Activated naive CD8-positive, alpha-beta T cell treated with anti-CD3 and anti-CD28 coated beads, Interleukin-2, amount 50 U/mL, for 24 hours (primary cell): ENCODE results near the gene FBXL22.

ENCODE experiments used
- ATAC-seq: fragments of 150-1000 bp; cut with Tn5 transposase; one replicate; pipeline ENCODE4 v1.10.0; 2021
- DNase-seq: peaks from one replicate; pipeline ENCODE4 v3.0.0; 2021
- H3K27ac Mint-ChIP-seq: one replicate; pipeline ENCODE4 v1.8.0; 2021; ENCODE audit warnings: mild to moderate bottlenecking, mixed read lengths
- H3K27me3 Mint-ChIP-seq: one replicate; pipeline ENCODE4 v1.8.0; 2021; ENCODE audit warnings: mixed read lengths
- H3K36me3 Mint-ChIP-seq: one replicate; pipeline ENCODE4 v1.8.0; 2021; ENCODE audit warnings: low read depth, mixed read lengths
- H3K4me1 Mint-ChIP-seq: one replicate; pipeline ENCODE4 v1.8.0; 2021; ENCODE audit warnings: mixed read lengths
- H3K4me3 Mint-ChIP-seq: one replicate; pipeline ENCODE4 v1.8.0; 2021; ENCODE audit warnings: mild to moderate bottlenecking, moderate library complexity, mixed read lengths
- H3K9me3 Mint-ChIP-seq: one replicate; pipeline ENCODE4 v1.8.0; 2021; ENCODE audit warnings: mixed read lengths

FBXL22 gene

GRCh38 chr15:63576441-63576840 lies 20.7 kb upstream of the FBXL22 start:
- H3K36me3 Mint-ChIP-seq, result peaks cover 37% of the 10 kb centered on the region
- peak overlapping the region; percentile 44 for H3K27ac Mint-ChIP-seq
- H3K4me1 Mint-ChIP-seq, result peaks cover 8% of the 10 kb centered on the region
- H3K27me3 Mint-ChIP-seq, result no peaks in the 10 kb centered on the region
- no peak for DNase-seq
- no peak for ATAC-seq
- H3K9me3 Mint-ChIP-seq, result no peaks in the 10 kb centered on the region
- H3K4me3 Mint-ChIP-seq, result no peak overlapping the region

DNA sequence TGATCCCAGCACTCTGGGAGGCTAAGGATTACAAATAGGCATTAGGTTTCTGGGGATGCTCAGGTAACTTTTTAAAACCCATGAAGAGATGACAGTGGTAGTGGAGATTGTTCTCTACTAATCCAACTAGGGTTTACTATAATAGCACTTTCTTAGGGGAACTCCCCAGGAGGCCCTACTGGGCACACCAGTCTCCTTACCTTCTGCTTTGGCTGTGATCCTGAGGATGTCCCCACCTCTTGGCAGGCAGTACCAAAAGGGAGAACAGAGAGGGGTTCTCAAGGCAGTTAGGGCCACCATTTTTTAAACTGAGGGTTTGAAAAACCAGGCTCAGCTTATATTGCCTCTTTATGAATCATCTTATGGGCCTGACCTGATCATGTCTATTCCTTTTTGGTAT lies 15.0 kb upstream of the FBXL22 start:
- H3K27me3 Mint-ChIP-seq, result no peaks in the 10 kb centered on the region
- H3K9me3 Mint-ChIP-seq, result no peaks in the 10 kb centered on the region
- H3K27ac Mint-ChIP-seq, result peak overlapping the region; percentile 29
- H3K4me1 Mint-ChIP-seq, result peaks cover 14% of the 10 kb centered on the region
- no peak overlapping the region for H3K4me3 Mint-ChIP-seq
- DNase-seq, result no peak
- H3K36me3 Mint-ChIP-seq, result peaks cover 53% of the 10 kb centered on the region
- ATAC-seq, result peak; percentile 5

DNA sequence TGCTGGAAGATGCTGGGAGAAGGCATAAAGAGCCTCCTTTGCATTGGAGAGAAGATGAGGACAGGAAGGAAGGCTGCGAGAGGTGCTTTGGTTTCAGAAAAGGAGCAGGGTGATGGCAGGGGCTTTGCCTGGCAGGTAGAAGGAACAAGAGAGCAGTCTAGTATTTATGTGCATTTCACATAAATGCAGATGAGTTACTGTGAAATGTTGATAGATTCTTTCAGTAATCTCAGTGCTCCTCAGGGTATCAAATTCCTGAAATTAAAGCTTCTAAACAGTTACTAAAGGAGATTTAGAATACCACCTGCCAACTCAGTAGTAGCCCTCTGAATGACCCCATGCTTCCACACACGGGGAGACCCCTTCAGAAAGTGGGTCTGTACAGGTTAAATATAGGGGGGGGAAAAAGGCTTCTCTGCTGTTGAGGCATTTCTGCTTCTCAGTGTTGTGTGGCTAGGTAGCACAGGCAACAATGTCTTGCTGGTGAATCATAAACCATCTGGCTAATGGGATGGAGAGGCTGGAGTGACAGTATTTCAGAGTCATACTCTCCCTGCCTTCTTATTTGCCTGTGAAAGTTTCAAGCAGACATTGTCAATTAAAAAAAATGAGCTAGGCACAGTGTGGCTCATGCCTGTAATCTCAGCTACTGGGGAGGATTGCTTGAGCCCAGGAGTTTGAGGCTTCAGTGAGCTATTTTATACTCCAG lies 14.3 kb upstream of the FBXL22 start:
- Mint-ChIP-seq H3K36me3 (peaks cover 53% of the 10 kb centered on the region), H3K4me1 (peaks cover 14% of the 10 kb centered on the region), H3K9me3 (no peaks in the 10 kb centered on the region), H3K27me3 (no peaks in the 10 kb centered on the region), H3K27ac (peak overlapping the region; percentile 29), H3K4me3 (no peak overlapping the region)
- ATAC-seq, result peak; percentile 79
- DNase-seq, result no peak

DNA sequence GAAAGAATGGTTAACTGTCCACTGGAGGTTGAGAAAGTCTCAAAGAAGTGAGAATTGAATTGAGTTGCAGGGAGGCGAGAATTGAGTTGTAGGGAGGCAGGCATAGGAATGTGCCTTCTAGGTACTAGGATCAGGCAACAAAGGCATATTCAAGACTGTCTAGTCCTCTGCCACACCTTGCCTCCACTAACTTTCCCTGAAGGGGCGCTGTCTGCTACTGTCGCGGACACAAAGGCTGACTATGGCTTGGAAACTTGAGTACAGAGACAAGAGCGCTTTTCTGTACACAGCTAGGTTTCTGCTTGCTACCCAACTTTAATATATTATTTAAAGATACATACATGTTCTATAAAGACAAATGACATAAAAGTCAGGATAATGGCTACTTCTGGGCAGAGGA lies 10.4 kb upstream of the FBXL22 start:
- no peak overlapping the region for H3K4me3 Mint-ChIP-seq
- ATAC-seq (no peak), DNase-seq (no peak)
- peaks cover 24% of the 10 kb centered on the region for H3K4me1 Mint-ChIP-seq
- H3K27me3 Mint-ChIP-seq, result no peaks in the 10 kb centered on the region
- peak overlapping the region; percentile 3 for H3K27ac Mint-ChIP-seq
- H3K9me3 Mint-ChIP-seq, result no peaks in the 10 kb centered on the region
- peaks cover 74% of the 10 kb centered on the region for H3K36me3 Mint-ChIP-seq

- Mint-ChIP-seq H3K36me3 (peaks cover 72% of the 10 kb centered on the region), H3K27me3 (no peaks in the 10 kb centered on the region), H3K27ac (no peak overlapping the region), H3K9me3 (no peaks in the 10 kb centered on the region), H3K4me1 (peaks cover 25% of the 10 kb centered on the region), H3K4me3 (no peak overlapping the region)
- DNase-seq (no peak), ATAC-seq (no peak)
Measured at GRCh38 chr15:63587527-63587926, 9.7 kb upstream of the FBXL22 start.

GRCh38 chr15:63588826-63589225 lies 8.4 kb upstream of the FBXL22 start:
- H3K27ac Mint-ChIP-seq, result no peak overlapping the region
- peaks cover 30% of the 10 kb centered on the region for H3K4me1 Mint-ChIP-seq
- no peak overlapping the region for H3K4me3 Mint-ChIP-seq
- ATAC-seq (no peak), DNase-seq (no peak)
- peaks cover 69% of the 10 kb centered on the region for H3K36me3 Mint-ChIP-seq
- H3K9me3 Mint-ChIP-seq, result no peaks in the 10 kb centered on the region
- no peaks in the 10 kb centered on the region for H3K27me3 Mint-ChIP-seq

- Mint-ChIP-seq H3K27ac (peak overlapping the region; percentile 82), H3K4me3 (peak overlapping the region; percentile 9), H3K36me3 (peaks cover 42% of the 10 kb centered on the region), H3K4me1 (peaks cover 67% of the 10 kb centered on the region), H3K27me3 (no peaks in the 10 kb centered on the region), H3K9me3 (no peaks in the 10 kb centered on the region)
- ATAC-seq (peak; percentile 81), DNase-seq (peak; percentile 48)
Measured at GRCh38 chr15:63593705-63594671, 3.2 kb upstream of the FBXL22 start.

- H3K36me3 Mint-ChIP-seq, result peaks cover 34% of the 10 kb centered on the region
- no peaks in the 10 kb centered on the region for H3K9me3 Mint-ChIP-seq
- no peak for ATAC-seq
- H3K27ac Mint-ChIP-seq, result no peak overlapping the region
- H3K27me3 Mint-ChIP-seq, result no peaks in the 10 kb centered on the region
- no peak overlapping the region for H3K4me3 Mint-ChIP-seq
- DNase-seq, result no peak
- peaks cover 75% of the 10 kb centered on the region for H3K4me1 Mint-ChIP-seq
Measured at GRCh38 chr15:63595065-63595464, 2.1 kb upstream of the FBXL22 start.

DNA sequence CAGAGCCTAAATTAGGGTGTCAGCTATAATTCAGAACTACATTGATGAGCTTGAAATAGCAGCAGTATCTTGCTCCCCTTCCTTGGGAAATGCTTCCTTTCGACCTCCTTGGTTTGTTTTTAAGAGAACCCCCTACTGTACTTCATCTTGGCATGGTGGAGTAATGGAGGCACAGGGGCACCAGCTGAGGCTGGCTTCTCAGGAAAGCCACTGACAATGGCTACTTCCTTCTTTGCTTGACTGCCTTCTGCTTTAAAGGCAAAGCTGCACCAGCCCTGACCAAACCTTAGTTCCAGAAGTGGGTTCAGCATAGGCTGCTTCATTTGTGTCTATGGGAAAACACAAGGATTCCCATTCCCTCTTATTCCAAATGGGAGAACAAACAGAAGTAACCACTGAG lies 1.5 kb upstream of the FBXL22 start:
- Mint-ChIP-seq H3K27ac (no peak overlapping the region), H3K27me3 (no peaks in the 10 kb centered on the region), H3K36me3 (peaks cover 29% of the 10 kb centered on the region), H3K4me1 (peaks cover 74% of the 10 kb centered on the region), H3K9me3 (no peaks in the 10 kb centered on the region), H3K4me3 (no peak overlapping the region)
- DNase-seq (no peak), ATAC-seq (no peak)

GRCh38 chr15:63596676-63597037 lies 530 bp upstream of the FBXL22 start:
- Mint-ChIP-seq H3K9me3 (no peaks in the 10 kb centered on the region), H3K27me3 (no peaks in the 10 kb centered on the region), H3K4me1 (peaks cover 72% of the 10 kb centered on the region), H3K4me3 (no peak overlapping the region), H3K36me3 (peaks cover 21% of the 10 kb centered on the region), H3K27ac (peak overlapping the region; percentile 63)
- ATAC-seq (no peak), DNase-seq (no peak)

DNA sequence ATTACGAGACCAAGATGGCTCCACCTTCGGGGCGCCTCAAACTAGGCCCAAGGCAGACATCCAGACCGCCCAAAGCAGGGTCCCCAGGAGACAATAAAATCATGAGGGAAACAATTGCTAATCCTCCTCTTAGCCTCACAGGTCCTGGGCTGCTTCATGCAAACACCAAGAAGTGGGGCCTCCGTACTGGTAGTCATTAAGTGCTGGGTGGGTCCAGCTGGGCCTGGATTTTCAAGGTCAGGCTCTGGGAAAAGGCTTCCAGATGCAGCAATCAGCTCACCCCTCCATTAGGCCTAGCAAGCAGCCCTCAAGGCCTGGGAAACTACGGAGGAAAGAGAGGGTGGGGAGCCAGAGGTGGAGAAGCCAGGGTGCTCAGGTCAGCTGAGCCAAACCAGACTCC lies 634 bp downstream of the FBXL22 start:
- no peak for ATAC-seq
- Mint-ChIP-seq H3K9me3 (no peaks in the 10 kb centered on the region), H3K27ac (no peak overlapping the region), H3K27me3 (no peaks in the 10 kb centered on the region), H3K36me3 (peaks cover 15% of the 10 kb centered on the region), H3K4me1 (peaks cover 75% of the 10 kb centered on the region), H3K4me3 (no peak overlapping the region)
- DNase-seq, result no peak

DNA sequence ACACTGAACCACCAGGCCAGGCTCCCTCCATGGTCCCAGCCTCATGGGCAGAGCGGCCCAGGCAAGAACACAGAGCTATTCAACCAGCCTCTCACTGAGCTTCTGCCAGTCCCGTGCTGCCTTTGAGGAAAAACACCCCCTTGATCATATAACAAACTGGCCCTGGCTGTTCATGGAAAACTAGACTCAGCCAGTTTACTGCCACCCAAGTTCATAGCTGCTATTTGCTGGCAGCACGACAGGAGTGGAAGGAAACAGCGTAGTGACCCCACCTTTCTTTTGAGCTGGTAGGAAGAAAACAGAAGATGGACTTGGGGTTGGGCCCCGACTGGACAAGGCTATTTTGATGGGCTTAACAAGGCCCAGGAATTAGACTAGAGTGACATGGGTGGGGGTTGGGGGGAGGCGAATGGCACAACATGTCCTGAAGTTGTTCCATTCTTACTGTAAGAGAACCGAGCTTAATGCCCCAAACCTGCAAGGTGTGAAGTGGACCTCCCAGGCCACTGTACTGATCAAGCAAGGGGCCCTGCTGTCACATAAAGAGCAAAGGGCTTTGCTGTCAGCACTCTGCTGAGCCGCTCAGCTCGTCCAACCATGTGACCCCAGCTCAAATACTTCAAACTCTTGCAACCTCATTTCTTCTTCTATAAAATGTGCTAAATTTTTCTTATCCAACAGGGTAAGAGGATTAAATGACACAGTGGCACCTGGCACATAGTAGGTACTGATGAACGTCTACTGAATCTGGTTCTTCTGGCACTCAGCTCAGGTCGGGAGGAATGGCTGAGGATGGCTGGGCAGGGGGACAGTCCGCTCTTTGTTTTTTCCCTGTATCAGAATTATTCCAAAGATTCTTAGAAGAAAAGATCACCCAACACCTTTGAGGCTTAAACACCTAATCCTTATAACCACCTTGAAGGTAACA lies 1.6 kb downstream of the FBXL22 start:
- H3K9me3 Mint-ChIP-seq, result no peaks in the 10 kb centered on the region
- H3K36me3 Mint-ChIP-seq, result peaks cover 9% of the 10 kb centered on the region
- peak overlapping the region; percentile 91 for H3K4me3 Mint-ChIP-seq
- peak overlapping the region; percentile 94 for H3K27ac Mint-ChIP-seq
- ATAC-seq (no peak), DNase-seq (no peak)
- no peaks in the 10 kb centered on the region for H3K27me3 Mint-ChIP-seq
- peaks cover 71% of the 10 kb centered on the region for H3K4me1 Mint-ChIP-seq

GRCh38 chr15:63599401-63600000 lies 2.3 kb downstream of the FBXL22 start:
- H3K4me1 Mint-ChIP-seq, result peaks cover 63% of the 10 kb centered on the region
- peak overlapping the region; percentile 91 for H3K4me3 Mint-ChIP-seq
- H3K9me3 Mint-ChIP-seq, result no peaks in the 10 kb centered on the region
- H3K27me3 Mint-ChIP-seq, result no peaks in the 10 kb centered on the region
- ATAC-seq (no peak), DNase-seq (peak; percentile 48)
- H3K27ac Mint-ChIP-seq, result peak overlapping the region; percentile 94
- peaks cover 4% of the 10 kb centered on the region for H3K36me3 Mint-ChIP-seq
